Inferior parietal cortex (tissue), 1 donor: ENCODE data around the gene FAM110D.

Experiments
- DNase-seq: peaks from one replicate; pipeline ENCODE4 v3.0.0-alpha.2; 2016; ENCODE audit errors: extremely low spot score

Gene FAM110D

DNA sequence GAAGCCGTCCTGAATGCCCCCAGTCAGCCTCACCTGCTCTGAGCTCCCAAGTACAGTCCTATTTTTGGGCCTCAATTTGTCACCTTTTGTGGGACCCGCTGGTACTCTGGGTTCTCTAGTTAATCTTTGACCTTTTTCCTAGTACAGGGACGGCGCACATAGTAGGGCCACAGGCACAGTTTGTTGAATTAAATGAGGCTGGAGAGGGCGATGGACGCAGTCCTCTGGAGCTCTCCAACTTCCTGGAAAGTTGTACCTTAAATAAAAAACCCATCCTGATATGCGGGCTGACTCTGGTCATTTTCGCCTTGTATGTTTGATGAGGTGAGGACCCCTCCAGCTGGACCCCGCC is 4.8 kb downstream of the FAM110D start:
- DNase-seq = no peak

- DNase-seq = peak; percentile 34
Observed at GRCh38 chr1:26164036-26164860, 5.4 kb downstream of the FAM110D start.

- no peak for DNase-seq
Observed at GRCh38 chr1:26164861-26165842, 6.3 kb downstream of the FAM110D start.

DNA sequence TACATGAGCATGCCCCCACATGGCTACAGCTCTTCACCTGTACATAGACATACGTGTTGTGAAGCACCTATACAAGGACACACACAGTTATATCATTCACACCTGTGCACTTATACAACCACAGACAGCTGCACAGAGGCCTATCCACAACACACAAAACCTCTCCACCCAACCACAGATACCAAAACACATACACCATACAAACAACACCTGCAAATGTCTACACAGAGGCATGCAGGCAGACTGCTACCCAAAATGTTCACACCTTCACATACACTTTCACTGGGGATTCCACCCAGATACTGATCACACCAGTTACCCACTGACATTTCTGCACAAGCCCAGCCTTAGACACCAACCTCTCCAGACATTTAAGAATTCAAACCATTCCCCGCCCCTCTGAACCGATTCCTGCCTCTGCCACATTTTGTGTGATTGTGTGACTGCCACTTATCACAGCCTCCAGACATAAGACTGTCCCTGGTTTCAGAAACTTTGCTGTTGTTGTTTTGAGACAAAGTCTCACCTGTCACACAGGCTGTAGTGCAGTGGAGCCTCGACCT is 7.9 kb downstream of the FAM110D start:
- DNase-seq = no peak

DNA sequence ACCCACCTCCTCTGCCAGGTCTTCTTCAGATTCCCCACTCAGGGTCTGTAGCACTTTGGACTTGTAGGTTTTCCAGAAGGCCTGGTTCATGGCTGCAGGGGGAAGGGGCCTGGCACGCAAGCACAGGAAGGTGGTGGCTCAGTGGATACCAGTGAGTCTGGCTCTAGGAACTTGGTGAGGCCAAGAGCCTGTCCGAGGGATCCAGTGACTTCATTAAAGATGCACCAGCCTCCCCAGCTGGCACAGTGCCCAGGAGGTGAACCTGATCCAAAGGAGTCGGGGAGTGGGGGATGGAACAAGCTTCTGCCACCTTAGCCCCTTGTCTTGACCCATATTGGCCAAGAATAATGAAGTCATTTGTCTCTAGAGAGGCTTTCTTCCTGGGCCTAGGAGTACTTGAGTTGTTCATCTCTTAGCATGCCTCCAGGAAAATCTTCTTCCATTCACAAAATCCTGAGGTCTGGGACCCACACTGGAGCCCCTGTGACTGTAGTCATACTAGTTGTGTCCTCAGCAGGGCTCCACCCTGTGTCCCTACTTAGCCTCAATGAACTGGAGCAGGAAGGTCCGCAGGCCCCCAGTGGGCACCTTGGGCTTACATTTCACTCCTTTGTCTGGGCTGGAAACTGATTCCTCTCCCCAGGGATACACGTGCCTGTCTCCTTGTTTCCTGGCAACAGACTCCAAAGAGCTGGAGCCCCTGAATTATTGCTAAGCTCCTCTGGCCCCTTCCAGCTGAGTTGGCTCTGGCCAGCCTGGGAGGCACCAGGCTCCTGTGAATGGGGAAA is 9.7 kb downstream of the FAM110D start, which contains the start of gene C1orf232:
Gene C1orf232, minus strand, starts transcription at position 554 of the 788 bp plus-strand sequence. Its CDS starts 464 bp downstream, at position 90.
- no peak for DNase-seq

DNA sequence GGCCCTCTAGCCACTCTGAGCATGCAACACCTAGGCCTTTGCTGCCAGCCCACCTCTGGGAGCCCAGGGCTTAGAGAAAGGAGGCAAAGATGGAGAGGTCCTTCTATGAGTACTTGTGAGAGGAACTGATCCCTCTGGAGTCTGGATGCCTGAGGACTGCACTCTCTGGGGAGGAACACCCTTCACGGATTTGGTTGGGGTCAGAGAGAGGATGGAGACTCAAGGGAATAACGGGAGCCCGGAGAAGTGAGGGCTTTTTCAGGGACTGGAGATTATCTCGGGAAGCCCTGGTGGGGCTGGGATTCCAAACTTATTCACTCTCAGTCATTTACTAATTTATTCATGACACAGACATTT is 10.3 kb downstream of the FAM110D start:
- no peak for DNase-seq

- DNase-seq = peak; percentile 91
Observed at GRCh38 chr1:26169669-26170471, 11.0 kb downstream of the FAM110D start, which contains the start of gene ZNF593. Gene ZNF593, plus strand, starts transcription at chr1:26169908. Its CDS starts 76 bp downstream, at chr1:26169984.

DNA sequence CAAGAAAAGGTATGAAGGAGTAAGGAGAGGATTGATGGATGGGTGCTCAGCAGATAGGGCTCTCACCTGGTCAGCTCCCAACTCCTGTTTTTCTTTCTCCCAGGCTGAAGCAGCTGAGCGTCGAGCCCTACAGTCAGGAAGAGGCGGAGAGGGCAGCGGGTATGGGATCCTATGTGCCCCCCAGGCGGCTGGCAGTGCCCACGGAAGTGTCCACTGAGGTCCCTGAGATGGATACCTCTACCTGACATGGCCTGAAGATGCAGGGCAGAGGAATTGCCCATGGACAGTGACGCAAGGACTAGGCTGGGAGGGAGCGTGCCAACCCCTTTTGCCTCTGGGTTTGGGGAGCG is 11.6 kb downstream of the FAM110D start:
- no peak for DNase-seq

- no peak for DNase-seq
Observed at GRCh38 chr1:26171084-26172072, 12.5 kb downstream of the FAM110D start, which contains the start of gene ZNF593OS. Gene ZNF593OS, minus strand, starts transcription at chr1:26171832. Its CDS starts 171 bp downstream, at chr1:26171661.

DNA sequence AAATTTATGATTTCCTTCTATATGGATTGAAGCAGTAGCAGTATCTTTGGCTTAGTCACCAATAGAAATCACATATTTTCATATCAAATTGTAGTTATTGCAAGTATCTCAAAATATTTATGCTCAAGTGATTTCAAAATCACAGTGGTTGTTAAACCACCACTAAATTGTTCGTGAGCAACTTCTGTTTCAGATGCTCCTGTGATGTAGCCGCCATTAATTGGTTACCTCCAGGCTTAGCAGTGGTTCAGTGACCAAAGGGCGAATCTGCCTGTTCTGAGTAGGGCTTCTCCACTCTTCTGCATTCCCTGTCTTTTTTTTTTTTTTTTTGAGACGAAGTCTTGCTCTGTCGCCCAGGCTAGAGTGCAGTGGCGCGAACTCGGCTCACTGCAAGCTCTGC is 16.5 kb downstream of the FAM110D start:
- DNase-seq = no peak

DNA sequence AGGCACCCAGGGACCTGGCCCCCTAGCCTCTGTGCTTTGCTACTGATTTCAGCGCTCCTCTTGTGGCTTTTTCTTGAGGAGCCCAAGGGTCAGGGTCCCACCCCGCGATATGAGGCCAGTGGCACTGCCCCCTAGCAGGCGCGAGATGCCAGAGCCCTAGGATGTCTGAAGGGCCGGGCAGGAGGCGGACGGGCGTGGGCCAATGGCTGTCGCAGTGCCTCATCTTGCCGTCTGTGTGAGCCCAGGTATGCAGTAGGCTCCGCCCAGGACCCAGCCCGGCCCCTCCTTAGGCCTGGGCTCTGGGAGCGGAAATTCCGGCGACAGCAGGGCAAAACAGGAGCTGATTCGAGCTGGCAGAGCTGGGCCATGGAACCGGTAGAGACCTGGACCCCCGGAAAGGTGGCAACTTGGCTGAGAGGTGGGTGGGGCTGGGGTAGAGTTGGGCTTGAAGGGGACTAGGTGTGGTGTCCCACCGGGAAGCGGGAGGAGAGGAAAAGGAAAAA is 18.4 kb downstream of the FAM110D start, which contains the start of gene CNKSR1:
Gene CNKSR1, plus strand, starts transcription at position 310 of the 503 bp plus-strand sequence. Its CDS starts 57 bp downstream, at position 367.
- DNase-seq = no peak

DNA sequence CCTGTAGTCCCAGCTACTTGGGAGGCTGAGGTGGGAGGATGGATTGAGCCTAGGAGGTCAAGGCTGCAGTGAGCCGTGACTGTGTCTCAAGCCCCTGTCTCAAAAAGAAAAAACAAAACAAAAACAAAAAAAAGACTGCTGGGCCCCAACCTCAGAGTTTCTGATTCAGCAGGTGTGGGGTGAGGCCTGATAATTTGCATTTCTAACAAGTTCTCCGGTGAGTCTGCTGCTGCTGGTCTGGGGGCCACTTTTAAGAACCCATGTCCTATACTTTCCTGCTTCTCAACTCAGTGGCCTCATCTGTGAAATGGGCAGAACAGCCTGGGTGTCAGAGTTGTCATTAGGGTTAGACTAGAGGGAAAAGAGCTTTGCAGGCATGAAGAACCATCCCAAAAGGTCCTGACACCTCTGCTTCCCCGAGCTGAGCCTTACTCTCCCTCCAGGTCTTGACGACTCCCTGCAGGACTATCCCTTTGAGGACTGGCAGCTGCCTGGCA is 21.2 kb downstream of the FAM110D start:
- no peak for DNase-seq

DNA sequence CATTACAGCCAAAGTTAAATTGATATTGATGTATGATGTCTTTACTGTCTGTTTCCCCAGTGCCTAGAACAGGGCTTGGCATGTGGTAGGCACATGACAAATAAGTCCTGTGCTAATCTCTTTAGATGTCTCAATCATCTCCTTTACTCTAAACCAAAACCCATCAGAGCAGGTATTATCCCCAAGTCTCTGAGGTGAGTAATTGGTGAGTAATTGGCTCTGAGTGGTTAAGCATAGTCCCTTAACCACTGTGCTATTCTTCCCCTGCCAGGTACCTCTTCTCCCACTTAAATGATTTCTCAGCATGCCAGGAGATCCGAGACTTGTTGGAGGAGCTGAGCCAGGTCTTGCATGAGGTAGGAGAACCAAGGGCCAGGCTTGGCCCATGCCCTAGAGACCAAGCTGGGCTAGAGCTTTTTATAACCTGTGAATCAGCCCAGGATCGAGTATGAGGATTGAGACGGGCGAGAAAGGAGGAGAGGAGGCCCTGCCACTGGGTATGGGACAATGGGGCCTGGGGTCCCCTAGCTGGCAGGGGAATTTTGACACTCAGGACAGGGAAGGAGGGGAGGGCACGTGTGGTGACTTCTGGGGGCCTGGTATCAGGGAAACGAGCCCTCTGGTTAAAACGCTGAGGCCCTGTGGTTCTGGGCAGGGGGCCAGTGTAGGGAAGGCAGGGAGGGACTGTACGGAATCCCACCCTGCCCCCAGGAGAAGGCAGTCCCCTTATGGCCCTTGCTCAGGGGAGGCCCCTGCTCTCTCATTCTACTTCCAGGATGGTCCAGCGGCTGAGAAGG is 22.9 kb downstream of the FAM110D start:
- no peak for DNase-seq

DNA sequence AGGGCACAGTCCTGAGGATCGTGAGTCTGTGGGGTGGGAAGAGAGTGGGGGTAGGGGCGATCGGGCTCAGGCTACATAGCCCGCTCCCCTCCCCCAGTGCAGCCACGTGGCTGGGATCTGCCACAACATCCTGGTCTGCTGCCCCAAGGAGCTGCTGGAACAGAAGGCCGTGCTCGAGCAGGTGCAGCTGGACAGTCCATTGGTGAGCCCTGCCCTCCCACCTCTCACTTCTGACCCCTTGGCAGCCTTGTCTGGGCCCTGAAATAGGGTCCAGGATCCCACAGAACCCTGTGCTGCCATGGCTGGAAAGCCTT is 23.5 kb downstream of the FAM110D start:
- DNase-seq = no peak

- no peak for DNase-seq
Observed at GRCh38 chr1:26184086-26184485, 25.2 kb downstream of the FAM110D start.

- DNase-seq = no peak
Observed at GRCh38 chr1:26184883-26185282, 26.0 kb downstream of the FAM110D start.

DNA sequence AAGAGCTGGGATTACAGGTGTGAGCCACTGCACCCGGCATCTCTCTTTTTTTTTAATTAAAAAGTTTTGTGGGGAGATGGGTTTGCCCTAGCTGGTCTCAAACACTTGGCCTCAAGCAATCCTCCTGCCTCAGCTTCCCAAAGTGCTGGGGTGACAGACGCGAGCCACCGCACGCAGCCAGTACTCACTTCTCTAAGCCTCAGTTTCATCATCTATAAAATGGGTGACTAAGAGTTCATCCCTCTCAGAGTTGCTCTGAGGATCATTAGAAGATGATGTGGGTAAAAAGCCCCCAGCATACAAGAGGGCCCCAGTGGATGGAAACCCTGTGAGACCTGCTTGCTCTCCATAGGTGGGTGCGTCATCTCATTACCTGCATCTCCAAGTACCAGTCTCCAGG is 29.0 kb downstream of the FAM110D start:
- no peak for DNase-seq

GRCh38 chr1:26188477-26188876 is 29.6 kb downstream of the FAM110D start:
- no peak for DNase-seq
